Karpas-422 (cell line): ENCODE data around the gene ABCG2. TPM values are rescaled to one million over a fixed set of nuclear protein-coding genes. Genes with fewer than 3 reads are reported as not detected.

Source experiments
- DNase-seq: peaks from one replicate; pipeline ENCODE4 v3.0.0-alpha.2; 2015
- H2AFZ ChIP-seq: fragments of 200-600 bp; sonication (generic); 2 replicates; pipeline ENCODE4 v1.6.1; 2014; ENCODE audit warnings: antibody characterized with exemption, low read length, mixed read lengths
- H3K27ac ChIP-seq: fragments of 200-600 bp; sonication (generic); 2 replicates; pipeline ENCODE4 v1.5.1; 2014; ENCODE audit warnings: mild to moderate bottlenecking, low read length, moderate library complexity
- H3K27me3 ChIP-seq: fragments of 200-600 bp; sonication (generic); 2 replicates; pipeline ENCODE4 v1.6.1; 2014; ENCODE audit warnings: low read length, mixed read lengths
- H3K36me3 ChIP-seq: fragments of 200-600 bp; sonication (generic); 2 replicates; pipeline ENCODE4 v1.6.1; 2014; ENCODE audit warnings: low read length, mixed read lengths; ENCODE audit not compliant: insufficient read depth
- H3K4me1 ChIP-seq: fragments of 200-600 bp; sonication (generic); 2 replicates; pipeline ENCODE4 v1.6.1; 2014; ENCODE audit warnings: mild to moderate bottlenecking, low read length, mixed read lengths
- H3K4me2 ChIP-seq: fragments of 200-600 bp; sonication (generic); 2 replicates; pipeline ENCODE4 v1.6.1; 2014; ENCODE audit warnings: low read length, low read depth, mild to moderate bottlenecking; ENCODE audit not compliant: poor library complexity, severe bottlenecking
- H3K4me3 ChIP-seq: fragments of 200-600 bp; sonication (generic); 2 replicates; pipeline ENCODE4 v1.5.1; 2014; ENCODE audit warnings: mild to moderate bottlenecking, antibody characterized with exemption, low read length, mixed read lengths
- H3K79me2 ChIP-seq: fragments of 200-600 bp; sonication (generic); 2 replicates; pipeline ENCODE4 v1.6.1; 2014; ENCODE audit warnings: mild to moderate bottlenecking, low read length, mixed read lengths
- H3K9ac ChIP-seq: fragments of 200-600 bp; sonication (generic); 2 replicates; pipeline ENCODE4 v1.6.0; 2014; ENCODE audit warnings: low read length
- H3K9me2 ChIP-seq: fragments of 200-600 bp; sonication (generic), shearing (Covaris generic); replicated peaks from 2 replicates; pipeline ENCODE4 v1.6.0; 2014; ENCODE audit warnings: mild to moderate bottlenecking, low read length, moderate library complexity; ENCODE audit not compliant: insufficient read depth
- H3K9me3 ChIP-seq: fragments of 300-700, 200-600 bp; sonication (generic); 2 replicates; pipeline ENCODE4 v1.6.1; 2014; ENCODE audit warnings: low read length, mixed read lengths
- H4K20me1 ChIP-seq: fragments of 200-600 bp; sonication (generic); 2 replicates; pipeline ENCODE4 v1.6.1; 2014; ENCODE audit warnings: mild to moderate bottlenecking, antibody characterized with exemption, low read length, low read depth; ENCODE audit not compliant: insufficient read depth
- small RNA-seq: library from RNA; depleted of rRNA; stranded (forward); fragments of <200 nt; gene quantifications from one replicate; pipeline ENCODE3, GENCODE V24; 2014
- total RNA-seq: library from RNA; depleted of rRNA; stranded (reverse); fragments of >200 nt; shearing (Covaris generic); gene quantifications from 2 replicates; pipeline ENCODE4 v1.2.3, GENCODE V29; 2014; ENCODE audit warnings: low replicate concordance; rRNA removed

The ABCG2 gene
- total RNA-seq, 1 experiment from 2014 or later = not detected

GRCh38 chr4:88045021-88045420 is 113.4 kb downstream of the ABCG2 start:
- no peaks in the 10 kb centered on the region for H3K27me3 ChIP-seq
- H3K79me2 ChIP-seq = no peaks in the 10 kb centered on the region
- no peaks in the 10 kb centered on the region for H4K20me1 ChIP-seq
- H3K4me3 ChIP-seq = no peak overlapping the region
- no peak overlapping the region for H3K4me2 ChIP-seq
- H3K9me2 ChIP-seq = no peaks in the 10 kb centered on the region
- no peak overlapping the region for H2AFZ ChIP-seq
- peaks cover 51% of the 10 kb centered on the region; the same call in 1 of the 2 replicates for H3K36me3 ChIP-seq
- H3K27ac ChIP-seq = no peak overlapping the region
- DNase-seq = no peak
- no peaks in the 10 kb centered on the region for H3K4me1 ChIP-seq
- no peaks in the 10 kb centered on the region for H3K9me3 ChIP-seq
- H3K9ac ChIP-seq = no peak overlapping the region

- H3K9me2 ChIP-seq = no peaks in the 10 kb centered on the region
- no peak overlapping the region for H3K27ac ChIP-seq
- DNase-seq = no peak
- H3K9ac ChIP-seq = no peak overlapping the region
- no peaks in the 10 kb centered on the region for H3K79me2 ChIP-seq
- no peaks in the 10 kb centered on the region for H3K4me1 ChIP-seq
- H4K20me1 ChIP-seq = no peaks in the 10 kb centered on the region
- no peak overlapping the region for H3K4me3 ChIP-seq
- no peak overlapping the region for H2AFZ ChIP-seq
- H3K36me3 ChIP-seq = peaks cover 62% of the 10 kb centered on the region; the same call in 1 of the 2 replicates
- H3K4me2 ChIP-seq = no peak overlapping the region
- no peaks in the 10 kb centered on the region for H3K9me3 ChIP-seq
- no peaks in the 10 kb centered on the region for H3K27me3 ChIP-seq
Observed at GRCh38 chr4:88043586-88044340, 114.7 kb downstream of the ABCG2 start.

GRCh38 chr4:88043001-88043400 is 115.4 kb downstream of the ABCG2 start:
- H2AFZ ChIP-seq = no peak overlapping the region
- H3K4me2 ChIP-seq = no peak overlapping the region
- H3K79me2 ChIP-seq = no peaks in the 10 kb centered on the region
- H3K27me3 ChIP-seq = no peaks in the 10 kb centered on the region
- no peaks in the 10 kb centered on the region for H4K20me1 ChIP-seq
- H3K4me1 ChIP-seq = no peaks in the 10 kb centered on the region
- no peak overlapping the region for H3K27ac ChIP-seq
- H3K4me3 ChIP-seq = no peak overlapping the region
- H3K9me2 ChIP-seq = no peaks in the 10 kb centered on the region
- no peak for DNase-seq
- no peak overlapping the region for H3K9ac ChIP-seq
- no peaks in the 10 kb centered on the region for H3K9me3 ChIP-seq
- H3K36me3 ChIP-seq = peaks cover 70% of the 10 kb centered on the region; the same call in 1 of the 2 replicates

GRCh38 chr4:88041626-88042025 is 116.8 kb downstream of the ABCG2 start:
- peaks cover 67% of the 10 kb centered on the region; the same call in 1 of the 2 replicates for H3K36me3 ChIP-seq
- no peak for DNase-seq
- H3K4me3 ChIP-seq = no peak overlapping the region
- H3K27me3 ChIP-seq = no peaks in the 10 kb centered on the region
- H3K27ac ChIP-seq = no peak overlapping the region
- H4K20me1 ChIP-seq = no peaks in the 10 kb centered on the region
- no peak overlapping the region for H2AFZ ChIP-seq
- H3K4me2 ChIP-seq = no peak overlapping the region
- H3K79me2 ChIP-seq = no peaks in the 10 kb centered on the region
- no peak overlapping the region for H3K9ac ChIP-seq
- H3K9me3 ChIP-seq = no peaks in the 10 kb centered on the region
- H3K4me1 ChIP-seq = no peaks in the 10 kb centered on the region
- H3K9me2 ChIP-seq = no peaks in the 10 kb centered on the region

GRCh38 chr4:88040707-88041106 is 117.7 kb downstream of the ABCG2 start:
- Histone ChIP-seq H2AFZ (no peak overlapping the region), H4K20me1 (no peaks in the 10 kb centered on the region), H3K36me3 (peaks cover 71% of the 10 kb centered on the region; the same call in 1 of the 2 replicates), H3K4me2 (no peak overlapping the region), H3K4me1 (no peaks in the 10 kb centered on the region), H3K4me3 (no peak overlapping the region), H3K27ac (no peak overlapping the region), H3K27me3 (no peaks in the 10 kb centered on the region), H3K9ac (no peak overlapping the region), H3K9me3 (no peaks in the 10 kb centered on the region), H3K9me2 (no peaks in the 10 kb centered on the region), H3K79me2 (no peaks in the 10 kb centered on the region)
- DNase-seq = no peak

Small RNA genes within 50 kb of the gene (small RNA-seq; reads per million reads assigned to genes)
- gene RNU6-818P (not detected), gene RNU6ATAC31P (0.12 reads per million)

Other genes with a start within 250 kb of the ABCG2 start
- not detected in 2 replicates for gene SPP1, start 182.9 kb downstream of the ABCG2 start, total RNA-seq
- gene PKD2, start 151.0 kb downstream of the ABCG2 start, total RNA-seq = 17.6 and 20.8 TPM in 2 replicates
- 117 and 134 TPM in 2 replicates for gene PPM1K, start 125.9 kb upstream of the ABCG2 start, total RNA-seq
- 1.8 and 3.4 TPM in 2 replicates for gene HERC6, start 220.2 kb upstream of the ABCG2 start, total RNA-seq